OCI-LY7 (cell line): ENCODE results near the gene DGKD. TPM values are rescaled to one million over a fixed set of nuclear protein-coding genes. Genes with fewer than 3 reads are reported as not detected.

ENCODE experiments used
- BruUV-seq: library from RNA; stranded (reverse); fragments of 400-500 nt; replicated peaks from 2 replicates; lab custom pipeline; 2021; lab: Mats Ljungman, UMichigan
- CTCF ChIA-PET: fragments of 300-600 bp; sonication (Branson Sonifier 250); formaldehyde crosslinking; loops from one replicate; lab custom pipeline; 2022; ENCODE audit warnings: antibody characterized with exemption; ENCODE audit not compliant: unreplicated experiment; lab: Charles Lee
- POLR2A ChIA-PET: fragments of 300-600 bp; sonication (Branson Sonifier 250); formaldehyde crosslinking; loops from one replicate; lab custom pipeline; 2022; ENCODE audit warnings: antibody characterized with exemption; lab: Charles Lee
- DNase-seq: peaks from one replicate; pipeline ENCODE4 v3.0.0-alpha.2; 2015; ENCODE audit warnings: low spot score
- H2AFZ ChIP-seq: fragments of 200-600 bp; sonication (generic), shearing (Covaris generic); 2 replicates; pipeline ENCODE4 v1.6.1; 2014; ENCODE audit warnings: mild to moderate bottlenecking, antibody characterized with exemption, low read length, moderate library complexity
- H3K27ac ChIP-seq: fragments of 200-600 bp; sonication (generic); 2 replicates; pipeline ENCODE4 v1.5.1; 2014; ENCODE audit warnings: mixed run types, low read depth, mild to moderate bottlenecking, moderate library complexity, low read length, inconsistent platforms; ENCODE audit not compliant: poor library complexity, severe bottlenecking
- H3K36me3 ChIP-seq: fragments of 200-600 bp; sonication (generic); 2 replicates; pipeline ENCODE4 v1.6.1; 2014; ENCODE audit warnings: mild to moderate bottlenecking, antibody characterized with exemption, low read length, moderate library complexity, mixed read lengths; ENCODE audit not compliant: insufficient read depth
- H3K4me1 ChIP-seq: fragments of 200-600 bp; sonication (generic); 2 replicates; pipeline ENCODE4 v1.5.1; 2014; ENCODE audit warnings: mild to moderate bottlenecking, low read length; ENCODE audit not compliant: insufficient read depth, poor library complexity, severe bottlenecking
- H3K4me2 ChIP-seq: fragments of 200-600 bp; sonication (generic); 2 replicates; pipeline ENCODE4 v1.6.1; 2014; ENCODE audit warnings: mild to moderate bottlenecking, low read length
- H3K4me3 ChIP-seq: fragments of 200-600 bp; sonication (generic); 2 replicates; pipeline ENCODE4 v1.5.1; 2014; ENCODE audit warnings: mild to moderate bottlenecking, low read depth, low read length; ENCODE audit not compliant: poor library complexity, severe bottlenecking
- H3K79me2 ChIP-seq: fragments of 200-600 bp; sonication (generic); 2 replicates; pipeline ENCODE4 v1.6.1; 2016; ENCODE audit warnings: low read depth, mild to moderate bottlenecking, low read length, moderate library complexity, mixed read lengths; ENCODE audit not compliant: insufficient read depth
- H3K9me2 ChIP-seq: fragments of 200-600 bp; sonication (generic); 2 replicates; pipeline ENCODE4 v1.6.1; 2016; ENCODE audit warnings: mild to moderate bottlenecking, low read length, mixed read lengths; ENCODE audit not compliant: insufficient read depth
- H3K9me3 ChIP-seq: fragments of 200-600 bp; sonication (generic); 2 replicates; pipeline ENCODE4 v1.6.1; 2014; ENCODE audit warnings: mild to moderate bottlenecking, mixed run types, low read length, mixed read lengths
- H4K20me1 ChIP-seq: fragments of 200-600 bp; sonication (generic); 2 replicates; pipeline ENCODE4 v1.6.1; 2014; ENCODE audit warnings: mild to moderate bottlenecking, antibody characterized with exemption, low read length, moderate library complexity, mixed read lengths; ENCODE audit not compliant: insufficient read depth
- EZH2phosphoT487 ChIP-seq: fragments of 200-600 bp; sonication (generic); IDR thresholded peaks from 2 replicates; pipeline ENCODE4 v1.6.1; 2018; ENCODE audit warnings: low read depth, borderline replicate concordance, mild to moderate bottlenecking, mixed run types, antibody characterized with exemption, low read length, moderate library complexity, mixed read lengths
- intact Hi-C: fragments of 100-400 bp; cut with micrococcal nuclease; formaldehyde crosslinking; loops from one replicate; pipeline ENCODE4 v1.10.0; 2022; ENCODE audit not compliant: unreplicated experiment
- total RNA-seq, 2 experiments: library from RNA; depleted of rRNA in 1 of 2; stranded (reverse); fragments of >200 nt in 1 of 2; shearing (Covaris generic) in 1 of 2; gene quantifications; 2 replicates each; pipeline ENCODE4 v1.2.3, GENCODE V29; 2014 to 2022
- TF ChIP-seq, protein P1 (sequence below): fragments of 200-600 bp; sonication (generic); conservative IDR thresholded peaks from 2 replicates; pipeline ENCODE4 v1.5.1; 2014; ENCODE audit warnings: mild to moderate bottlenecking, antibody characterized with exemption, low read length, moderate library complexity, mixed read lengths

DGKD gene
- total RNA-seq, 2 experiments from 2014 or later = 62.9 to 271 TPM

DNA sequence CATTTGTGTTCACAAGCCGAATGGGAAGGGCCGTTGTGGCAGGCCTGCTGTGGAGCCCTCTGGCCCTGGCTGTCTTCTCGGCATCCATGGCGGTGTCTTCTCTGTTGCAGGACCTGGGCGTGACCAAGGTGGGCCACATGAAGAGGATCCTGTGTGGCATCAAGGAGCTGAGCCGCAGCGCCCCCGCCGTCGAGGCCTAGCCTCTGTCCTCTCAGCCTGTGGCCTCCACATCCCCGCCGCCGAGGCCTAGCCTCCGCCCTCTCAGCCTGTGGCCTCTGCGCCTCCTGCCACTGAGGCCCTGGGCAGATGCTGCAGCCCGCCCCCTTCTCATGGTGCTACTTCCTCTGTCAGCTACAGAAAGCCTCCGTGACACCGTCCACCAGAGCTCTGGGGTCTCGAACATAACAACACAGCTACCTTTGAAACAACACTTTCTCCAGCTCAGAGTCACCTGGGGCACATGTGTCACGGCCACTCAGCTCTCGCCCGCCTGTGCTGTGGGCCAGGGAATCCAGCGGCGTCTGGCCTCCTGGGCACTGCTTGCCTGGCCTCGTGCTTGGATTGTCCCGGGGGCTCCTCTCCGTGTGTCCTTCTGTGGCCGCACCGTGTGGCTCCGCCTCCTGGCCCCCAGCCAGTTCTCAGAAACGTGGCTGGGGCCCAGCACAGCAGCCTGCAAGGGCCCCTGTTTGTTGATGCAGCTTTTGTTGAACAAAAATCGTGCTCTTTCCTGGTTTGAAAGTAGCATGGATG lies 115.1 kb downstream of the DGKD start:
- H2AFZ ChIP-seq = no peak overlapping the region
- CTCF ChIA-PET = no interaction called here
- no peak overlapping the region for H3K27ac ChIP-seq
- TF ChIP-seq, protein P1, sequence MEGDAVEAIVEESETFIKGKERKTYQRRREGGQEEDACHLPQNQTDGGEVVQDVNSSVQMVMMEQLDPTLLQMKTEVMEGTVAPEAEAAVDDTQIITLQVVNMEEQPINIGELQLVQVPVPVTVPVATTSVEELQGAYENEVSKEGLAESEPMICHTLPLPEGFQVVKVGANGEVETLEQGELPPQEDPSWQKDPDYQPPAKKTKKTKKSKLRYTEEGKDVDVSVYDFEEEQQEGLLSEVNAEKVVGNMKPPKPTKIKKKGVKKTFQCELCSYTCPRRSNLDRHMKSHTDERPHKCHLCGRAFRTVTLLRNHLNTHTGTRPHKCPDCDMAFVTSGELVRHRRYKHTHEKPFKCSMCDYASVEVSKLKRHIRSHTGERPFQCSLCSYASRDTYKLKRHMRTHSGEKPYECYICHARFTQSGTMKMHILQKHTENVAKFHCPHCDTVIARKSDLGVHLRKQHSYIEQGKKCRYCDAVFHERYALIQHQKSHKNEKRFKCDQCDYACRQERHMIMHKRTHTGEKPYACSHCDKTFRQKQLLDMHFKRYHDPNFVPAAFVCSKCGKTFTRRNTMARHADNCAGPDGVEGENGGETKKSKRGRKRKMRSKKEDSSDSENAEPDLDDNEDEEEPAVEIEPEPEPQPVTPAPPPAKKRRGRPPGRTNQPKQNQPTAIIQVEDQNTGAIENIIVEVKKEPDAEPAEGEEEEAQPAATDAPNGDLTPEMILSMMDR = no peak
- no peak for TF ChIP-seq EZH2phosphoT487
- H3K79me2 ChIP-seq = no peaks in the 10 kb centered on the region
- no peak overlapping the region for H3K4me3 ChIP-seq
- no peaks in the 10 kb centered on the region for H3K9me2 ChIP-seq
- POLR2A ChIA-PET = interaction anchor here (0.9 kb wide), 1 partner anchor 48 kb away, joined by 3 read pairs; no protein-coding TSS in a partner anchor
- intact Hi-C loops = no loop called here
- H4K20me1 ChIP-seq = no peaks in the 10 kb centered on the region
- no peak overlapping the region for H3K4me2 ChIP-seq
- no TSS peak for BruUV-seq
- peaks cover 62% of the 10 kb centered on the region for H3K36me3 ChIP-seq
- H3K4me1 ChIP-seq = no peaks in the 10 kb centered on the region
- DNase-seq = no peak
- H3K9me3 ChIP-seq = no peaks in the 10 kb centered on the region

DNA sequence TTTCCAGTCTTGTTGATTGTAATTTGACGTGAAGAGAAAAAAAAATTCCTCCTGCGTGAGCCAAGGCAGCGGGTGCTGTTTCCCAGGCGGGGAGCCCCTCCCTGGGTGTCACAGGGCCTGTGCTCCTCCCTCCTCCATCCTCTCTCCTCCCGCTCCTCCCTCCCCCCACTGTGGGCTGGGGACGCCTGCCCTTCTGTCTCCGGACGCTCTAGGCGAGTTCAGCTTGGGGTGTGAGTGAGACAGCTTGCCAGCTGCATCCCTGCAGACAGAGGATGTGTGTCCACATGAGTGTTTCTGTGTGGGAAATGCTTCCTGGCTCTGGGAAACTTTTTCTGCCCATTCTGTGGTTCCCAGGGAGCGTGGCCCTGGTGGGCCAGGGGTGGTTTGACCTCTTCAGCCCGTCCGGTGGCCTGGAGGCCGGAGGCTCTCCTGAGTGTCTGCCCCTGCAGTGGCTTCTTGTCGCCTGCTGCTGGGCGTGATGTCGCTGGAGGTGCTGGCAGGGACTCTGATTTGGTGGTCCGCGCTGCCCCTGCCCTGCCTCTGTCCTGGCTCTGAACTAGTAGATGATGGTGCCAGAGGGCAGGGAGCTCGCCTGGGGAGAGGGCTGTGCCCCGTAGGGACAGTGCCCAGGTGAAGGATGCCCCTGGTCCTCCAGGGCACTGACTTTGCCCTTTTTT lies 115.9 kb downstream of the DGKD start:
- ChIA-PET CTCF (no interaction called here), POLR2A (interaction anchor here (0.9 kb wide), 1 partner anchor 49 kb away, joined by 3 read pairs; no protein-coding TSS in a partner anchor)
- Histone ChIP-seq H3K4me1 (no peaks in the 10 kb centered on the region), H3K27ac (no peak overlapping the region), H3K9me2 (no peaks in the 10 kb centered on the region), H4K20me1 (no peaks in the 10 kb centered on the region), H3K36me3 (peaks cover 55% of the 10 kb centered on the region), H3K4me3 (no peak overlapping the region), H2AFZ (no peak overlapping the region), H3K79me2 (no peaks in the 10 kb centered on the region), H3K9me3 (no peaks in the 10 kb centered on the region), H3K4me2 (no peak overlapping the region)
- intact Hi-C loops = no loop called here
- no TSS peak for BruUV-seq
- TF ChIP-seq EZH2phosphoT487 = no peak
- TF ChIP-seq, protein P1 = no peak
- no peak for DNase-seq

DNA sequence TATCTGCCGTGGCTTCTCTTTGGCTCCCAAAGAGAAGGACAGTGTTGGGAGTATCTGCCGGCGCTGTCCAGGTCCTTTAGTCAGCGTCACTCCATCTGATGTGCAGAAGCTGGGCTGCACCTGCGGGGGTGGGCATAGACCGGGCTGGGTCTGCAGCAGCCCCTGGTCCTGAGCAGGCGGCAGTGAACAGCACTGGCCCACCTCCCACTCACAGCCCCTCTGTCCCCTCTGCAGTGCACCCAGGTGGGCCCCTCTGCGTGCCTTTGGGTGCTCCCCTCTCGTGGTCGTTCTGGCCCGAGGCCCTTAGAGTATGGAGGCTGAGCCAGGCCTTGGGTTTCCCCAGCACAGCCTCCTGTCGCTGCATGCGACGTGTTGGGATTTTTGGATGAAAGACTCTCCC lies 116.5 kb downstream of the DGKD start:
- CTCF ChIA-PET = no interaction called here
- Histone ChIP-seq H3K4me2 (no peak overlapping the region), H3K79me2 (no peaks in the 10 kb centered on the region), H3K4me3 (no peak overlapping the region), H4K20me1 (no peaks in the 10 kb centered on the region), H3K27ac (no peak overlapping the region), H3K9me3 (no peaks in the 10 kb centered on the region), H3K9me2 (no peaks in the 10 kb centered on the region), H2AFZ (no peak overlapping the region), H3K4me1 (no peaks in the 10 kb centered on the region), H3K36me3 (peaks cover 51% of the 10 kb centered on the region)
- intact Hi-C loops = no loop called here
- DNase-seq = no peak
- TF ChIP-seq EZH2phosphoT487 = no peak
- TF ChIP-seq, protein P1 = no peak
- no TSS peak for BruUV-seq
- POLR2A ChIA-PET = no interaction called here
